Measurements from ENCODE around the gene CT55. TPM values are rescaled to one million over a fixed set of nuclear protein-coding genes. Genes with fewer than 3 reads are reported as not detected.
"Not testable (repeated sequence)": the region's sequence is repeated elsewhere in the genome, so short reads cannot be mapped to it uniquely, and the experiment has no call there.

CT55 gene
- polyA plus RNA-seq, 3 donors = not detected

- intact Hi-C loops (cut with micrococcal nuclease); H3K27ac ChIP-seq (ENCODE audit: low read depth in 1 of 2, low read length in 2 of 2); H3K36me3 ChIP-seq (replicated peaks in 1 of 2; ENCODE audit: control insufficient read depth in 1 of 2, insufficient read depth in 2 of 2, low read length in 2 of 2); DNase-seq; H3K79me2 ChIP-seq (ENCODE audit: insufficient read depth, low read length); H3K4me1 Mint-ChIP-seq; H3K9me3 ChIP-seq (replicated peaks in 1 of 2; ENCODE audit: control insufficient read depth in 1 of 2, insufficient read depth in 1 of 2, low read length in 2 of 2); H3K9me3 Mint-ChIP-seq; H3K4me3 ChIP-seq (replicated peaks in 1 of 3; ENCODE audit: low read depth in 2 of 3, low read length in 3 of 3); H3K27me3 ChIP-seq (ENCODE audit: control insufficient read depth in 2 of 2, insufficient read depth in 2 of 2, low read length in 2 of 2); H3K4me1 ChIP-seq (ENCODE audit: control insufficient read depth in 1 of 2, insufficient read depth in 2 of 2, low read length in 2 of 2); H2AFZ ChIP-seq (ENCODE audit: insufficient read depth, low read depth, low read length, poor library complexity, severe bottlenecking); H3K4me2 ChIP-seq (replicated peaks; ENCODE audit: extremely low read depth, low read length, poor library complexity, severe bottlenecking); H3K4me3 Mint-ChIP-seq; H3K27ac Mint-ChIP-seq; H3K9ac ChIP-seq (ENCODE audit: insufficient read depth, low read length, poor library complexity, severe bottlenecking); H3K27me3 Mint-ChIP-seq (ENCODE audit: low read depth in 3 of 3); H4K20me1 ChIP-seq (ENCODE audit: insufficient read depth, low read length); H3K36me3 Mint-ChIP-seq: not testable (repeated sequence)
- no CpG with 5 or more reads among the region's 2 CpGs for WGBS (ENCODE audit: insufficient coverage)
Measured at GRCh38 chrX:135116064-135116463, 55.1 kb downstream of the CT55 start.

DNA sequence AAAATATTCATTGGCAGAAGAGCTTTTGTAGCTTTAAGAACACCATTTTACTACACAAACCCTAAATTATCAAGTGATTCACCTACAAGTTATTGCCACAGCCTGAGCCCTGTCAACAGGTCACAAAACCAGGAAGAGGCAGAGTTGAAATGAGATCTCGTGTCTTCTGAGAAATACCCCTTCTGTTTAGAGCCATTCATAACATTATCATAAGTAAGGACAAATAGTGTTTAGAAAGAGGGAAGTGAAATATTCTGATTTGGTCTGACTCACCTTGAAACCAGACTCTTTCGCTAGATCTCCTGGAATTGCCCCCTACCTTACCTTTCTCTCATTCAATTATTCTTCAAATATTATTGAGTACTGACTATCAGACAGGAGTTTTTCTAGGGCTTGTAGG is 56.8 kb downstream of the CT55 start:
- H3K9me3 Mint-ChIP-seq = no peaks in the 10 kb centered on the region
- Histone ChIP-seq H3K9me3 (replicated peaks in 1 of 2; ENCODE audit: control insufficient read depth in 1 of 2, insufficient read depth in 1 of 2, low read length in 2 of 2) (no peaks in the 10 kb centered on the region), H3K4me2 (replicated peaks; ENCODE audit: extremely low read depth, low read length, poor library complexity, severe bottlenecking) (no peak overlapping the region), H3K9ac (ENCODE audit: insufficient read depth, low read length, poor library complexity, severe bottlenecking) (no peak overlapping the region), H3K4me3 (replicated peaks in 1 of 3; ENCODE audit: low read depth in 2 of 3, low read length in 3 of 3) (no peak overlapping the region), H3K27me3 (ENCODE audit: control insufficient read depth in 2 of 2, insufficient read depth in 2 of 2, low read length in 2 of 2) (no peaks in the 10 kb centered on the region), H4K20me1 (ENCODE audit: insufficient read depth, low read length) (no peaks in the 10 kb centered on the region), H3K4me1 (ENCODE audit: control insufficient read depth in 1 of 2, insufficient read depth in 2 of 2, low read length in 2 of 2) (no peaks in the 10 kb centered on the region), H3K36me3 (replicated peaks in 1 of 2; ENCODE audit: control insufficient read depth in 1 of 2, insufficient read depth in 2 of 2, low read length in 2 of 2) (no peaks in the 10 kb centered on the region), H2AFZ (ENCODE audit: insufficient read depth, low read depth, low read length, poor library complexity, severe bottlenecking) (no peak overlapping the region), H3K27ac (ENCODE audit: low read depth in 1 of 2, low read length in 2 of 2) (no peak overlapping the region), H3K79me2 (ENCODE audit: insufficient read depth, low read length) (no peaks in the 10 kb centered on the region)
- H3K27me3 Mint-ChIP-seq (ENCODE audit: low read depth in 3 of 3) = peaks cover 0 to 6% (median 0%) of the 10 kb centered on the region in 3 donors
- peak overlapping the region in 1 of 7 donors; percentile 19 for H3K27ac Mint-ChIP-seq
- peak in 1 of 3 donors; percentile 30 for DNase-seq
- WGBS (ENCODE audit: insufficient coverage) = no CpG with 5 or more reads among the region's 2 CpGs
- H3K4me3 Mint-ChIP-seq = no peak overlapping the region
- H3K4me1 Mint-ChIP-seq = no peaks in the 10 kb centered on the region
- TF ChIP-seq, protein P1, sequence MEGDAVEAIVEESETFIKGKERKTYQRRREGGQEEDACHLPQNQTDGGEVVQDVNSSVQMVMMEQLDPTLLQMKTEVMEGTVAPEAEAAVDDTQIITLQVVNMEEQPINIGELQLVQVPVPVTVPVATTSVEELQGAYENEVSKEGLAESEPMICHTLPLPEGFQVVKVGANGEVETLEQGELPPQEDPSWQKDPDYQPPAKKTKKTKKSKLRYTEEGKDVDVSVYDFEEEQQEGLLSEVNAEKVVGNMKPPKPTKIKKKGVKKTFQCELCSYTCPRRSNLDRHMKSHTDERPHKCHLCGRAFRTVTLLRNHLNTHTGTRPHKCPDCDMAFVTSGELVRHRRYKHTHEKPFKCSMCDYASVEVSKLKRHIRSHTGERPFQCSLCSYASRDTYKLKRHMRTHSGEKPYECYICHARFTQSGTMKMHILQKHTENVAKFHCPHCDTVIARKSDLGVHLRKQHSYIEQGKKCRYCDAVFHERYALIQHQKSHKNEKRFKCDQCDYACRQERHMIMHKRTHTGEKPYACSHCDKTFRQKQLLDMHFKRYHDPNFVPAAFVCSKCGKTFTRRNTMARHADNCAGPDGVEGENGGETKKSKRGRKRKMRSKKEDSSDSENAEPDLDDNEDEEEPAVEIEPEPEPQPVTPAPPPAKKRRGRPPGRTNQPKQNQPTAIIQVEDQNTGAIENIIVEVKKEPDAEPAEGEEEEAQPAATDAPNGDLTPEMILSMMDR (IDR thresholded peaks at IDR 0.05) = no peak
- intact Hi-C loops (cut with micrococcal nuclease) = no loop called here
- H3K36me3 Mint-ChIP-seq = no peaks in the 10 kb centered on the region
